GM18508 (cell line): ENCODE measurements around the gene GCFC2.

Experiments
- ATAC-seq: cut with Tn5 transposase; IDR thresholded peaks from one replicate; pipeline ENCODE4 v1.9.1; 2021; ENCODE audit warnings: moderate number of reproducible peaks; ENCODE audit not compliant: insufficient read depth, unreplicated experiment

Gene GCFC2

DNA sequence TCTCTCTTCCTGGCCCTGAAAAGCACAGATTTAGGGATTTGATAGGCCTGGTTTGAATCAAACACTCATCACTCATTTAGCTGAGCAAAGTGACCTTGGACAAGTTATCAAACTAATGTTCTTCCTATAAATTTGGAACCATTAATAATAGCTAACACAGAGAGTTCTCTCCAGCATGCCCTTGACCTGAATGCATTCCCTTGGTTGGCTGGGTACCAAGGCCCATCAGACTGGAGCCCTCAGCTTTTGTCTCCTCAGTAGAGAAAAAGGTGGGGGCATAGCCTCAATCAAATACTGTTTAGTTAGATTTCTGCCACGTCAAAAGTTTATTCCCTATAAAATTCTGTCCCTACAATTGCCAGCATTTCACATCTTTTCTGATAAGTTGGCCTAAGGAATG, 77.9 kb downstream of the GCFC2 start:
- no peak for ATAC-seq

DNA sequence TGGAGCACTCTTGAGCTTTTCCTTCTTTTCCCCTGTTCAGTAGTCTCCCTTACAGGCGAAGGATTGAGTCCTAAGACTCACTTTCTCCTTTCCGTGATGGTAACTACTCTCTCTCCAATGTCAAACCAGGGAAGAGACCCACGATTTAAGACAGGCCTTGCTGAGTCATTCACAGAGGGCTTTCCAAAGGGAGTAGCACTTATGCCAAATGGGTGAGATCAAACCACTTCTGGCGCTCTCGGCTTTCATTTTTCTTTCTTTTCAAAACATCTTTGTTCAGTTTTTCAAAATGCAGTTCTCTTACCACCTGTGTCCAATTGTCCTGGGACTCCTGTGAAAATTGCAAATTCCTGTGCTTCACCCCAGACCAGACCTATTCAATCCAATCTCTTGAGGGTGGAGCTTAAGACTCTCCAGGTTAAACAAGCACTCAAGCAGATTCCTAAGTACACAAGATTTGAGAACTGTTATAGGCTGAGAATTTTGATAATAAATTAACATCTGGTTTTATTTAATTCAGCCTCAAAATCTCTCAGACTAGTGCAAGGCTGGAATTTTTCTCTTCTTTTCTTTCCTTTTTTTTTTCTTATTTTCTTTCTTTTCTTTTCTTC, 78.5 kb downstream of the GCFC2 start:
- ATAC-seq, result no peak

DNA sequence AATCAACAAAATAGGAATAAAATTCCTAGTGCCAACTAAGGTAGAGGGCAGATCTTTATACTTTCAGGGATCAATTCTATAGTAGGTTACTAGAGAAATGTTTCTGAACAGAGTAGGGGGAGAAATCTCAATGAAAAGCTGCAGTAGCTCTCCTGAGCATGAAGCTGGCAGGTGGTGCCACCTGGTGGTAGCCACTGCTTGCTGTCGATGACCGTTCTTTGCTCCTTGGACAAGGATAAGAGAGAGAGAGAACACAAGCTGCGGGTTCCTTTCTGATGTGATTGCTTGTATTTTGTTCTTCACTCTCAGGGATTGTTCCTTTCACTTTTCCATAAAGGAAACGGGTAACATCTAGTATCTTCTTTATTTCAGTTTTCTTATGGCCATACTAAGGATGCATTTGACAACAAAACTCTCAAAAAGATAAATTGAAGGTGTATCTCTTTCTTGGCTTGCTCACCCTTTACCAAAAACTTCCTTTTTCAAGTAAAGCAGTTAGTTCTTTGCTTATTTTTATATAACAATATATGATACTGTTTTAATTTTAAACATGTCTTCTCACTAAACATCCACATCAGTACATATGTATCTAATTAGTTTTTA, 82.7 kb downstream of the GCFC2 start:
- ATAC-seq, result peak; percentile 90

DNA sequence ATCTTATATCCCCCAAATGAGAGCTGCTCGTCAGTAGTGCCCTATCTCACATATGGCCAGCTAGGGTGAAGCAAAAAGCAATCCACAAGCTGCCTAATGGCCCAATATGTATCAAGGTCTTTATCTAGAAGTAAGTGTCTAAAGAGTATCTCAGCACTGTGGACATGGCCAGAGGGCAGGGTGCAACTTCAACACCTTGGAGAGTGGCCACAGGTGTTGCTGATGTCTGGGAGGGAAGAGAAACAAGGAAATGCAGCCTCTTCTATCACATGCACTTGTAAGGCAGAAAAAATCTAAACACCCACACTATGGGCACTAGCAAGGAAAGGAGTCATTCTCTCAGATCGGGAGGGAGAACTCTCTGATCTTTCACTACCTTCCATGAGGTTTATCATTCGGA, 87.8 kb downstream of the GCFC2 start:
- no peak for ATAC-seq

DNA sequence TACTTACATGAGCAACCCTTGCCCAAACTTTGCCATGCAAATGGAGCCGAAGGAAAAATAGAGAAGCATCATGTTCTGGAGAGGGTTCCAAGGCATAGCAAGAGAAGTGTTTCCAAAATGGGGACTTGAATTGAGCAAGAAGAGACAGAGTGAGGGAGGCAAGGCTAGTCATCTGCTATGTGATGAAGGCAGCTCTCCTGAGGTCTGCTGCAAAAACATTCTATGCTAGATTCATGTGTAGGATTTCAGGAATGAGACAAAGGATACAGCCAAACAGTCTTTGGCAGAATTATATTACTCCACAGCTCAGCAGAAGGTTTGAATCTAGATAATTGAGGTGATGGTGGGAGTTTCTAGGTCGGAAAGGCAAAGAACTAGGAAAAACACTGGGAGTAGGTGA, 88.2 kb downstream of the GCFC2 start:
- no peak for ATAC-seq

DNA sequence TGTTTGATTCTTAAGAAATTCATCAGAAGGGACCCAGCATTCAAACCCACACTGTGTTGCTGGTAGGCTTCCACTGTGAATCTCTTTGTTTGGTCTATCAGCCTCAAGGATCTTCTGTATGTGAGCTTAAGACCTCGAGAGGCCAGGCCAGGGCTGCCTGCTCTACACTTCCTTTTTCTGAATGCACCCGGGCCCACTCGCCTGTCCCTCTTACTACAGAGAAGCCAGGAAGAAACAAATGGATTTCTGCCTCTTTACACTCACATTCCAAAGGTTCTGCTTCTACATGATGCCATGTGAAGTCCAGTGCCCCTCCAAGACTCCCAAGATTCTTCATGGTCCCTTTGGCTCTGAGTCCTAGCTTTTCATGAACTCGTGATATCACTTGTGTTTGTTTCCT, 89.5 kb downstream of the GCFC2 start:
- no peak for ATAC-seq

DNA sequence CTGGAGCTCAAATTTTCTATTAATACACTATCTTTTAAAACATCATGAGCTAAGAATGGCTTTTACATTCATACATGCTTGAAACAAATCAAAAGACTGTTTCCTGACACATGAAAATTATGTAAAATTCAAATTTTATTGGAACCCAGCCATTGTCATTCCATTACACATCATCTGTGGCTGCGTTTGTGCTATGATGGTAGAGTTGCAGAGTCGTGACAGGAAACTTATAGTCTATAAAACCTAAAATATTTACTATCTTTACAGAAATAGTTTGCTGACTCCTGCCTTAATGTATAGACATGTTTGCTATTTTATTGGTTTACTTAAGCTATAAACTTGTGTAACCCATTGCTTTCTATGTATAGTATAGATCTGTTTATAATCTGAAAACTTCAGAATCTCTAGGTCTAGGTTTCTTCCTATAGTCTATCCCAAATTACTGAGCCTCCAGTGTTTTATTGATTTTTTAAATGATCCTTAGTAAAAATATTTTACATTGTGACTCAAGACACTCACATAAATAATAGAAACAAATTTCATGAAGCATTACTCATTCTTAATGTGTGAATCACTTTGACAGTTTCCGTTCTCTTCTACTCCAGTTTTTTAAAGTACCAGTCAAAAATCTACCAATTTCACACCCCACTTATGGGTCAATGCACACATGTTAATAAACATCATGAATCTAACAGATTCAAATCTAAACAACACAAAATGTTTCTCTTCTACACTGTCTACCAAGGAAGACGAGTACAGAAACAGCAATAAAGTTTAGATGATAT, 90.6 kb downstream of the GCFC2 start:
- no peak for ATAC-seq

DNA sequence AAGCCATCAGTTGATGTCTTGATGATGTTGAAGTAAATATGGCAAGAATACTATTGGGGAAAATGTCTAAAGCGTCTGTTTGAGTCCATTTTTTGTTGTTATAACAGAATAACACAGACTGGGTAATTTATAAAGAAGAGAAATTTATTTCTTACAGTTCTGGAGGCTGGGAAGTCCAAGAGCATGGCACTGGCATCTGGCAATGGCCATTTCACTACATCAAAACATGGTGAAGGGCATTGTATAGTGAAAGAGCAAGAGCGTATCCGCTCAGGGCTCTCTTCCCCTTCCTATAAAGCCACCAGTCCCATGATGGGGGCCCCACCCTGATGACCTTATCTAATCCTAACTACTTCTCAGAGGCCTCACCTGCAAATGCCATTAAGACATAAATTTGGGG, 93.8 kb downstream of the GCFC2 start:
- ATAC-seq, result no peak

DNA sequence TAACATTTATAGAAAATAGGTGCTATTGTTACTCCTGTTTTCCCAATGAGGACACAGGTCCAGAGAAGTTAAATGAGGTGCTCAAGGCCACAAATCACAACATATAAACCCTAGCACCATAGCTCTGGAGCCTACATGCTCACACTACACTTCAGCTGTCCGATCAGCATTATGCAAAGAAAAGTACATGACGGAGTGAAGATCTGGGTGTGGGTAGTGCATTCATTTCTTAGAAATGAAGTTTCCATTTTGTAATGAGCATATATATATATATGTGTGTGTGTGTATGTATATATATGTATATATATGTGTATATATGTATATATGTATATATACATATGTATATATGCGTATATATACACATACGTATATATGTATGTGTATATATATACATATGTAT, 94.3 kb downstream of the GCFC2 start:
- no peak for ATAC-seq

DNA sequence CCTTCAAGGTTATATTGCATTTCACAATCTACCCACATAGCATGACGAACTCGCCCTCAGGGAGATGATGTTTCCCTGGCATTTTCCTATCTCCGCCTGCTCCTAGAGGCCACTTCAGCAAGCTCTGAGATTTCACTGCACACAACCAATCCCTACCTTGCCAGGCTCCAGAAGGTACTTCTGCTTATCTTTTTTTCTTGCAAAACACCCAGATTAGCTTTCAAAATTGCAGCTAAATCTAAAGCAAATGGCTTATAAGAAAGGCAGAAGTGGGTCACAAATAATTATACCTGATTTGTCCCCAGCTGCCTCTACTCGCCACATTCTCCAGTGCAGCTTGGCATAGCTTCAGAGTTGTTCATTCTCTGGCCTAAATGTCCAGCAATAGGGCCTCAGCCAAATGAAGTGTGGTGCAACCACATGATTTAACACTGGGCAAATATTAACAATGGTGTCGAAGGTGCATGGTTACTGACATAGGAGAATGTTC, 96.5 kb downstream of the GCFC2 start:
- no peak for ATAC-seq

DNA sequence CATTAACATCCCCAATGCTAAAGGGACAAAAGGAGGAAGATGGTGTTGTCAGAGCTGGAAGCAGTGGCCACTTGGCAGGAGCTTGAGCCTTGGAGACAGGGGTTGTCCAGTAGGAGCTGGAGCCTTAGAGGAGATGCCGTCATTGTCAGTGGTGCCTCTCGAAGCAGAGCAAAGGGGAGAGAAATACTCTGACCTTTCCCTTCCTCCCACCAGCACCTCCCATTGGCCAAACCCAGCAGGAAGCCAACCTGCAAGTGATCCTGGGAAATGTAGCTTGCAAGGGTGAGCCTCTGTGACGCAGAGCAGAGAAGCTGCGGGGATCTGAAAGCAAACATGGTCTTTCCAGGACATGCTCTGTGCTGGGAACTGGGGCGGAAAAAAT, 97.9 kb downstream of the GCFC2 start:
- no peak for ATAC-seq
